ENCODE measurements around the gene CIITA. TPM values are rescaled to one million over a fixed set of nuclear protein-coding genes. Genes with fewer than 3 reads are reported as not detected.
A peak's percentile ranks its signal among the peaks of the same experiment; 100 is the strongest.
"Not testable (repeated sequence)": the region's sequence is repeated elsewhere in the genome, so short reads cannot be mapped to it uniquely, and the experiment has no call there.

Gene CIITA
- total RNA-seq, 1 experiment from 2014 or later: not detected

DNA sequence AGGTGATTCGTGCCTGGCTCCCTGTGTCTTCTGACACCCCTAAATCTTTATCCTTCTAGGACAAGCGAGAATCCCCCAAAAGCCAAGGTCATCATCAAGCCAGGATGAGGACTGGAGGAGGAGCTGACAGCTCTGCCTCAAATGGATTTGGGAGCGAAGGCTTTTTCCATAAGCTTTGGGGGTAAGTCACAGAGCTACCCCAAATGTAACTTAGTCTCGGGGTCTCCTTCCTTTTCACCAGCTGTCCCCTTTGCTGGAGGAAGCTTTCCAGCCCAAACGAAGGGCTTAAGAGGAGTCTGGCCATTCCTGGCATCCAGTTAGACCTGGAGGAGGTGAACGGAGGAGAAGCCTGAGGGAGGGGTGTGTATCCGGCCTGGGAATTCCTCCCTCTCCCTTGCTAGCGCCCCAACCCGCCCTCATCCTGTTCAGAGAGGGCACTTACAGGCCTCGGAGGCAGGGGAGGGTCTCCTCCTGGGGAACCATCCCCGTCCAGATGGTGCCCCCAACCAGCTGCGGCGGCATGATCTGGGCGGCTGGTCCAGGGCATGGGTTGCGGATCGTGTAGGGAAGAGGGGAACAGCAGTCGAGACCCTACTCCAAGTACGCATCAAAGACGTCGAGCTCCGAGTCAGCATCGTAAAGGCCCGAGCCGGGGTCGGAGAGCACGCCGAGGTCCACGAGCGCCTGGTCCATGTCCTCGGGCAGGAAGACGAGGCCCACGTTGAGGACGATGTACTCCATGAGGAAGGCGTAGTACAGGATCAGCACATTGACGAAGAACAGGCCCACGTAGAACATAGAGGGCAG, 64.3 kb downstream of the CIITA start:
- H2AK5ac ChIP-seq (ENCODE audit: insufficient read length, low read length): no peak overlapping the region
- peaks cover 11% of the 10 kb centered on the region for H3K23me2 ChIP-seq (ENCODE audit: insufficient read length, low read depth, low read length, poor library complexity, severe bottlenecking)
- no peak overlapping the region for H2BK5ac ChIP-seq (ENCODE audit: insufficient read length, low read length)
- H3K27ac ChIP-seq (ENCODE audit: insufficient read length, low read depth, low read length): no peak overlapping the region
- no peak overlapping the region; the same call in 1 of the 2 replicates for H3K14ac ChIP-seq (ENCODE audit: insufficient read depth, low read length)
- no peak overlapping the region for H2BK120ac ChIP-seq (ENCODE audit: low read depth, low read length, poor library complexity, severe bottlenecking)
- H3K23ac ChIP-seq (ENCODE audit: insufficient read length, low read depth, low read length): no peak overlapping the region
- H3K56ac ChIP-seq (ENCODE audit: insufficient read length, low read depth, low read length): no peak overlapping the region
- peak overlapping the region in 1 of 3 experiments; percentile 39; a peak in 1 of 7 replicates for H3K27ac Mint-ChIP-seq
- H3K79me2 ChIP-seq (ENCODE audit: insufficient read depth, low read length): no peaks in the 10 kb centered on the region; the same call in 1 of the 2 replicates
- H3K4ac ChIP-seq (ENCODE audit: low read depth, low read length): no peak overlapping the region
- H3K4me3 Mint-ChIP-seq: peak overlapping the region; percentile 87 to 95
- H3K9ac ChIP-seq (ENCODE audit: extremely low read depth, insufficient read length, low read length): peak overlapping the region; percentile 29
- no peak overlapping the region for H4K8ac ChIP-seq (replicated peaks; ENCODE audit: insufficient read length, low read depth, low read length)
- H3K9me3 Mint-ChIP-seq: no peaks in the 10 kb centered on the region
- WGBS (ENCODE audit: extremely low coverage, insufficient read length, low lambda C conversion rate): no CpG with 5 or more reads among the region's 36 CpGs
- peaks cover 5% of the 10 kb centered on the region; the same call in 1 of the 2 replicates for H3K4me1 ChIP-seq (ENCODE audit: insufficient read depth, low read length)
- H3K36me3 Mint-ChIP-seq (ENCODE audit: insufficient read depth in 1 of 3, low read depth in 3 of 3): peaks cover 8 to 26% (median 12%) of the 10 kb centered on the region in 3 experiments; a peak in 6 of 7 replicates
- peak overlapping the region; percentile 65 for H3K4me2 ChIP-seq (ENCODE audit: insufficient read depth, insufficient read length, low read length)
- H3T11ph ChIP-seq (ENCODE audit: low read length): no peak overlapping the region
- H2AFZ ChIP-seq (ENCODE audit: low read length): no peak overlapping the region
- no peak overlapping the region for H2BK20ac ChIP-seq (ENCODE audit: low read depth, low read length, poor library complexity, severe bottlenecking)
- TF ChIP-seq, protein P1, sequence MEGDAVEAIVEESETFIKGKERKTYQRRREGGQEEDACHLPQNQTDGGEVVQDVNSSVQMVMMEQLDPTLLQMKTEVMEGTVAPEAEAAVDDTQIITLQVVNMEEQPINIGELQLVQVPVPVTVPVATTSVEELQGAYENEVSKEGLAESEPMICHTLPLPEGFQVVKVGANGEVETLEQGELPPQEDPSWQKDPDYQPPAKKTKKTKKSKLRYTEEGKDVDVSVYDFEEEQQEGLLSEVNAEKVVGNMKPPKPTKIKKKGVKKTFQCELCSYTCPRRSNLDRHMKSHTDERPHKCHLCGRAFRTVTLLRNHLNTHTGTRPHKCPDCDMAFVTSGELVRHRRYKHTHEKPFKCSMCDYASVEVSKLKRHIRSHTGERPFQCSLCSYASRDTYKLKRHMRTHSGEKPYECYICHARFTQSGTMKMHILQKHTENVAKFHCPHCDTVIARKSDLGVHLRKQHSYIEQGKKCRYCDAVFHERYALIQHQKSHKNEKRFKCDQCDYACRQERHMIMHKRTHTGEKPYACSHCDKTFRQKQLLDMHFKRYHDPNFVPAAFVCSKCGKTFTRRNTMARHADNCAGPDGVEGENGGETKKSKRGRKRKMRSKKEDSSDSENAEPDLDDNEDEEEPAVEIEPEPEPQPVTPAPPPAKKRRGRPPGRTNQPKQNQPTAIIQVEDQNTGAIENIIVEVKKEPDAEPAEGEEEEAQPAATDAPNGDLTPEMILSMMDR (conservative IDR thresholded peaks at IDR 0.05): no peak
- no peaks in the 10 kb centered on the region for H4K20me1 ChIP-seq (ENCODE audit: control insufficient read depth, insufficient read depth, insufficient read length)
- no peak overlapping the region for H2BK15ac ChIP-seq (ENCODE audit: low read depth, low read length)
- H3K79me1 ChIP-seq (ENCODE audit: insufficient read depth, low read depth, low read length, poor library complexity, severe bottlenecking): peaks cover 6% of the 10 kb centered on the region
- no peak overlapping the region for H3K18ac ChIP-seq (ENCODE audit: insufficient read length, low read depth, low read length)
- no peak overlapping the region for H2BK12ac ChIP-seq (ENCODE audit: insufficient read length, low read depth, low read length)
- peaks cover 41 to 48% of the 10 kb centered on the region in 2 experiments for H3K4me1 Mint-ChIP-seq
- no peak overlapping the region for H4K91ac ChIP-seq (ENCODE audit: insufficient read length, low read depth, low read length)
- no peaks in the 10 kb centered on the region; the same call in 1 of the 2 replicates for H3K27me3 Mint-ChIP-seq (ENCODE audit: low read depth)
- no peaks in the 10 kb centered on the region for H3K9me3 ChIP-seq (ENCODE audit: control insufficient read depth, low read depth, low read length)
- H4K5ac ChIP-seq (ENCODE audit: insufficient read length, low read depth, low read length): no peak overlapping the region
- H3K27me3 ChIP-seq (ENCODE audit: insufficient read depth, low read length): no peaks in the 10 kb centered on the region
- DNase-seq: no peak

DNA sequence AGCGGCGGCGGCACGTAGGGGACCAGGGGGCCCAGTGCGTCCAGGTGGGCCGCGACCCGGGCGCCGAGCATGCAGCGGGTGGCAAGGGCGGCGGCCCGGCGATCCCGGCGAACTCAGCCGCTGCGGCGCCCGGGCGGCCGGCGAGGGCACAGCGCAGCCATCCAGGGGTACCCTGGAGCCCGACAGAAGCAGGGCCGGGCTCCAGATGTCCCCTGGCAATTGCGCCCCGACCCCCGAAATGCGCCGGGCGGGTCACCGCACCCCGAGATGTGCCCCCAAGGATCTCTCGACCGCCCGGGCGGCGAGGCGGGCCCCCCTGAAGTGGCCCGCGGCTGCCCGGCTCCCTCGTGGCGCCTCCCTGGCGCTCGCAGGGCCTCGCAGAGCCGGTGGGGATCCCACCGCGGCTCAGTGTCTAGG, 64.9 kb downstream of the CIITA start:
- not testable (repeated sequence) for H3K9ac ChIP-seq (ENCODE audit: extremely low read depth, insufficient read length, low read length); H2AFZ ChIP-seq (ENCODE audit: low read length)

More for the DNA sequence above, 64.9 kb downstream of the CIITA start:
- H3K4ac ChIP-seq (ENCODE audit: low read depth, low read length); H2BK20ac ChIP-seq (ENCODE audit: low read depth, low read length, poor library complexity, severe bottlenecking); H3K27me3 Mint-ChIP-seq (ENCODE audit: low read depth); H3K56ac ChIP-seq (ENCODE audit: insufficient read length, low read depth, low read length); H3K14ac ChIP-seq (ENCODE audit: insufficient read depth, low read length); H3K79me2 ChIP-seq (ENCODE audit: insufficient read depth, low read length); H3K27me3 ChIP-seq (ENCODE audit: insufficient read depth, low read length); H3T11ph ChIP-seq (ENCODE audit: low read length); H3K9me3 ChIP-seq (ENCODE audit: control insufficient read depth, low read depth, low read length); H4K91ac ChIP-seq (ENCODE audit: insufficient read length, low read depth, low read length); H3K9me3 Mint-ChIP-seq; H3K4me1 ChIP-seq (ENCODE audit: insufficient read depth, low read length); H3K18ac ChIP-seq (ENCODE audit: insufficient read length, low read depth, low read length); H4K8ac ChIP-seq (replicated peaks; ENCODE audit: insufficient read length, low read depth, low read length); H4K5ac ChIP-seq (ENCODE audit: insufficient read length, low read depth, low read length); H2BK15ac ChIP-seq (ENCODE audit: low read depth, low read length); H3K79me1 ChIP-seq (ENCODE audit: insufficient read depth, low read depth, low read length, poor library complexity, severe bottlenecking); H2AK5ac ChIP-seq (ENCODE audit: insufficient read length, low read length); H3K27ac ChIP-seq (ENCODE audit: insufficient read length, low read depth, low read length); H3K27ac Mint-ChIP-seq; H2BK120ac ChIP-seq (ENCODE audit: low read depth, low read length, poor library complexity, severe bottlenecking); H2BK5ac ChIP-seq (ENCODE audit: insufficient read length, low read length); H2BK12ac ChIP-seq (ENCODE audit: insufficient read length, low read depth, low read length); DNase-seq; H3K23ac ChIP-seq (ENCODE audit: insufficient read length, low read depth, low read length); H4K20me1 ChIP-seq (ENCODE audit: control insufficient read depth, insufficient read depth, insufficient read length): not testable (repeated sequence)
- Histone ChIP-seq H3K4me2 (ENCODE audit: insufficient read depth, insufficient read length, low read length) (peak overlapping the region; percentile 65), H3K23me2 (ENCODE audit: insufficient read length, low read depth, low read length, poor library complexity, severe bottlenecking) (peaks cover 11% of the 10 kb centered on the region)
- no CpG with 5 or more reads among the region's 52 CpGs for WGBS (ENCODE audit: extremely low coverage, insufficient read length, low lambda C conversion rate)
- Mint-ChIP-seq H3K4me3 (peak overlapping the region; percentile 87 to 95), H3K36me3 (ENCODE audit: insufficient read depth in 1 of 3, low read depth in 3 of 3) (peaks cover 8 to 23% (median 8%) of the 10 kb centered on the region in 3 experiments; a peak in 6 of 7 replicates), H3K4me1 (peaks cover 47 to 54% of the 10 kb centered on the region in 2 experiments)
